Effector memory CD4-positive, alpha-beta T cell (primary cell): Measurements from ENCODE around the gene SMARCAL1.
A peak's percentile ranks its signal among the peaks of the same experiment; 100 is the strongest.

Experiments used
- DNase-seq, 3 donors: peaks; one replicate each; pipeline ENCODE4 v3.0.0-alpha.2; 2020
- H3K27ac ChIP-seq: 2 replicates; pipeline ENCODE4 v1.7.0; 2013; ENCODE audit warnings: mild to moderate bottlenecking, low read length, moderate library complexity; ENCODE audit not compliant: insufficient read depth, poor library complexity, severe bottlenecking
- H3K27me3 ChIP-seq: replicated peaks from 2 replicates; pipeline ENCODE4 v1.7.0; 2013; ENCODE audit warnings: mild to moderate bottlenecking, low read length; ENCODE audit not compliant: insufficient read depth, control insufficient read depth, poor library complexity, severe bottlenecking
- H3K36me3 ChIP-seq: 2 replicates; pipeline ENCODE4 v1.7.0; 2013; ENCODE audit warnings: mild to moderate bottlenecking, low read length, moderate library complexity; ENCODE audit not compliant: control insufficient read depth, insufficient read depth
- H3K4me1 ChIP-seq: 2 replicates; pipeline ENCODE4 v1.7.0; 2013; ENCODE audit warnings: low read length, mild to moderate bottlenecking; ENCODE audit not compliant: control insufficient read depth, insufficient read depth, poor library complexity, severe bottlenecking
- H3K4me3 ChIP-seq: 2 replicates; pipeline ENCODE4 v1.7.0; 2013; ENCODE audit warnings: low read length, low read depth, mild to moderate bottlenecking; ENCODE audit not compliant: insufficient read depth, poor library complexity, severe bottlenecking
- H3K9me3 ChIP-seq: 2 replicates; pipeline ENCODE4 v1.7.0; 2013; ENCODE audit warnings: mild to moderate bottlenecking, low read length, moderate library complexity; ENCODE audit not compliant: control insufficient read depth

SMARCAL1 gene

DNA sequence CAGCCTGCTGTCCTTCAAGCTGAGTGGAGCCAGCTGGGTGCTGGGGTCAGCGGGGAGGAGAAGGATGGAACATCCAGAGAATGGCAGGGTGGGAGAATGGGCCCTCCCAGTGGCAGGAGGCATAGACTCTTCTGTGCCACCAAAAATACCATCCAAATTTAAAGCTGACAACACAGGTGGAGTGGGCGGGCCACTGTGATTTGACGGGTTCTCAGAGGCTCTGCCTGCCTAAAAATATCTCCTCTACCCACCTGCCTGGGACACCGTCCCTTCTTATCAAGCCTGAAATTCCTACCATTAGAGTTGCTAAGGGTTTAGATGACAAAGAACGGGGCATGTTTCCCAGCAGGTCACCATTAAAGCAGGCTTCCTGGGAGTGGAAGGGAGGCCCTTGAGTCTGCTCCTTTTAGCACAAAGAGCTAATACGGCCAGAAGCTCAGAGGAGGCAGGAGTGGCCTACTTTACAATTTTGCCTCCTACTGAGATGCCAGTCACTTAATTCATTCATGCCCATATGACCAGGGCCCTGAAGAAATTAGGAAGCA lies 20.2 kb upstream of the SMARCAL1 start:
- H3K9me3 ChIP-seq: no peaks in the 10 kb centered on the region
- no peak overlapping the region for H3K27ac ChIP-seq
- no peaks in the 10 kb centered on the region for H3K27me3 ChIP-seq
- DNase-seq: no peak
- no peak overlapping the region for H3K4me3 ChIP-seq
- no peaks in the 10 kb centered on the region for H3K4me1 ChIP-seq
- no peaks in the 10 kb centered on the region for H3K36me3 ChIP-seq

DNA sequence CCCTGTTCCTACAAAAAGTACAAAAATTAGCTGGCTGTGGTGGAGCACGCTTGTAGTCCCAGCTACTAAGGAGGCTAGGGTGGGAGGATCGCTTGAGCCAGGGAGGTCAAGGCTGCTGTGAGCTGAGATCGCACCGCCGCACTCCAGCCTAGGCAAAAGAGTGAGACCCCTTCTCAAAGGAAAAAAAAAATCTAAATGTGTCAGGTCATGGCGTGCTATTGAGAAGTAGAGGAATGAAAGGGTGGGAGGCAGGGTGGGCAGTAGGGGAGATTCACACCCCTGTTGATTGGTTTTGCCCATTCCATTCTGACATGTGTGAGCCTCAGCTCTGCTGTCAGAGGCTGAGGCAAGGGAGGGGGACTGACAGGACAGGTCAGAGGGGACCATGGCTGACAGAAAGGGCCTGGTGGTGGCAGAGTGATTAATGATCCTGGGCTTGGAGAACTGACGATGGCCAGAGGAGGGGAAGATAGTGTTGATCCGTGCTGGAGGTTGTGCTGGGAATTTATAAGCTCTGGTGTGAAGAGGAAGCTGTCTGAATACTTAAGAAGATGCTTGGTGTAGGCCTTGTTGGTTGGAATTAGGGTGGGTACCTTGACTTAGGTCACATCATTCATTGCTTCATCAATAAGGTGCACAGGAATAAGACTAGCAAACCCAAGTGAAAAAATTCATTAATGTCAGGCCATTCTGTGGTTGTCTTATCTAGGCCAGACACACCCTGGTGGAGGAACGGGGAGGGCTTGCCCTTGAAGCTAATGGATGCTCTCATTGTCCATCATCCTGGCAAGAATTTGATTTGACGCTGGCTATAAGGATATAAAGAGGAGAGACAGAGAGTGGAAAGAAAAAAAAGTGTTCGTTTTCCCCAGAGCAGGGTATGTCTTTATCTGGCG lies 19.1 kb upstream of the SMARCAL1 start:
- Histone ChIP-seq H3K27ac (no peak overlapping the region), H3K36me3 (no peaks in the 10 kb centered on the region), H3K9me3 (no peaks in the 10 kb centered on the region), H3K4me3 (no peak overlapping the region), H3K27me3 (no peaks in the 10 kb centered on the region), H3K4me1 (no peaks in the 10 kb centered on the region)
- DNase-seq: no peak

DNA sequence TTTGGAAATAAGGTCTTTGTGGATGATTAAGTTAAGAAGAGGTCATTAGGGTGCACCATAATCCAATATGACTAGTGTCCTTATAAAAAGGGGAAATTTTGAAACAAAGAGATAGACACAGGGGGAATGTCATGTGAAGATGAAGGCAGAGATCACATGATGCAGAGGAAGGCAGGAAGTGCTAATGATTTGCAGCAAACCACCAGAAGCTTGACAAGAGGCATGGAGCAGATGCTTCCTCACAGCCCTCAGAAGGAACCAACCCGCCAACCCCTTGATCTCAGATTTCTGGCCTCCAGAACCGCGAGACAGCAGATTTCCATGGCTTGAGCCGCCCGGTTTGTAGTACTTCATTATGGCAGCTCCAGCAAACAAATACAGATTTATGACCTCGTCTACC lies 17.4 kb upstream of the SMARCAL1 start:
- H3K4me1 ChIP-seq: no peaks in the 10 kb centered on the region
- no peak overlapping the region for H3K27ac ChIP-seq
- H3K36me3 ChIP-seq: no peaks in the 10 kb centered on the region
- DNase-seq: no peak
- no peaks in the 10 kb centered on the region for H3K9me3 ChIP-seq
- H3K27me3 ChIP-seq: no peaks in the 10 kb centered on the region
- H3K4me3 ChIP-seq: no peak overlapping the region

DNA sequence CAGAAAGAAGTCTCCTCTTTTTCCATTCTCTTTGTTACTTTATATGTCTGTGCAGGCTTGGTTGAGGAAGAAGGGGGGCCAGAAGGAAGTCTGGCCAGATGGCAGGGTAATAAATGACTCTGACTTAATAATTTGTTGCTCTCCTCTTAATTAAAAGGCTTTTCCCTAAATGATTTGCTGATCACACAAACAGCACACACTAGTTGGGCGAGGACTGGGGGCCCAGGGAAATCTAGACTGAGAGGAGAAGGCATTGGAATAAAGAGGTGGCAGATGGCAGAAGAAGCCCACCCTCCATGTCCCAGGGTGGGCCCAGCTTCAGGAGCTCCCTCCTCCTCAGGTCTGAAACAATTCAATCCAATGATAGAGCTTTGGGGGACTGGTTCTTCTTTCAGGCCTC lies 12.7 kb upstream of the SMARCAL1 start:
- Histone ChIP-seq H3K4me1 (no peaks in the 10 kb centered on the region), H3K36me3 (no peaks in the 10 kb centered on the region), H3K9me3 (no peaks in the 10 kb centered on the region), H3K27ac (no peak overlapping the region), H3K4me3 (no peak overlapping the region), H3K27me3 (no peaks in the 10 kb centered on the region)
- DNase-seq: no peak

DNA sequence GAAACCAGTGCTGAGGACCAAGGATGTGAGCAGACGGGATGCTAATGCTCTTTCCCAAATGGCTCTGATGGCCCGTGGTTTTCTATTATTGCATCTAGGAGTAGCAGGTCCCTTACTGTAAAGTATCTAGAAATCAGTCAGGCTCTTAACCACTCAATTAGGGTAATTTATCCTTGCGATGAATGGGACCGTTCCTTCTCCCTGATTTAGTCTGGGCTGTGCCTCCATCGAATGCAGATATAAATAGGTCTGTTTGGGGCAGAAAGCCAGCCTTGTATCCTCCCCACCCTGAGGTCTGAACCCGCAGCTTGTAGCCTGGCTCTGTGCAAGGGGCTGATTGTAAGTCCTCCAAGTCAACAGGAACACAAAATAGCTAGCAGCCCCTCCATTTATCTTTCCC lies 9.5 kb upstream of the SMARCAL1 start:
- Histone ChIP-seq H3K4me3 (no peak overlapping the region), H3K9me3 (no peaks in the 10 kb centered on the region), H3K36me3 (no peaks in the 10 kb centered on the region), H3K4me1 (no peaks in the 10 kb centered on the region), H3K27ac (no peak overlapping the region), H3K27me3 (no peaks in the 10 kb centered on the region)
- DNase-seq: no peak

DNA sequence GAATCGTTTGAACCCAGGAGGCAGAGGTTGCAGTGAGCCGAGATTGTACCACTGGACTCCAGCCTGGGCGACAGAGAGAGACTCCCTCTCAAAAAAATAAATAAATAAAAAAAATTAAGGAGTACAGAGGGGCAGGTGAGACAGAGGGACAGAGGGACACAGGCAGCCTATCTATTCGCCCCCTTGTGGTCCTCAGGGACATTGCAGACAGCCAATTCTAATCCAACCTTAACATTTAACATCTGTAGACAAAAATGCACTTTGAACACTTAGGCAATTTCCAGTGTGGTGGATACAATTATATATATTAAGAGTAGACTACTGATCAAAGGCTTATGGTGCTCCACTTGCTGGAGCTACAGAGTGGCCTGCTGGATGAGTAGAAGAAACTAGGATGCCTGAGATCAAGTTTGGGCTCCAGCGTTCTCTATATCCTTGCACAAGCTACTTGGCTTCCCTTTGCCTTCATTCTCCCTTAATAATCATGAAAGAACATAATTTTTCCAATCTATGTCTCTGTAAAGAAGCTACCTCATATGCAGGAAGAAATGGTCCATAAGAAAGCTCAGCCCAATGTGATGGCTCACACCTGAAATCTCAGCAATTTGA lies 8.2 kb upstream of the SMARCAL1 start:
- Histone ChIP-seq H3K27ac (no peak overlapping the region), H3K4me1 (no peaks in the 10 kb centered on the region), H3K9me3 (no peaks in the 10 kb centered on the region), H3K4me3 (no peak overlapping the region), H3K27me3 (no peaks in the 10 kb centered on the region), H3K36me3 (no peaks in the 10 kb centered on the region)
- peak in 2 of 3 donors; percentile 13 to 31 for DNase-seq

DNA sequence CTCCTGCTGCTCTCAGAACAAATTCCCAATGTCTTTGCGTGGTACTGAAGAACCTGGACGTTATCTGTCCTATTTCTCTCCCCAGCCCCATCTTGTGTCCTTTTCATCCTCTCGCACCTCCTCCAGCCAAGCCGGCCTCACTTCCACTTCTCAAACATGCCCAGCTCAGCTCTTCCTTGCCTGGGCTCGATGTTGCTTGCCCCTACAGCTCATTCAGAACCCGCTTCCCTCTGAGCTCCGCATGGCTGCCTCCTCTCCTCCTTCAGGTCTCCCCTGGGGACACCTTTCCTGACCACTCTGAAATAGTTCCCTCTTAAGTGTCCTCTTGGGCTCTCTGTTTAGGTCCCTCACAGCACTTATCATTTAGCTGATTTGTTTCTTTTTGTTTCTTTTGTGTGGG lies 6.7 kb upstream of the SMARCAL1 start:
- Histone ChIP-seq H3K36me3 (no peaks in the 10 kb centered on the region), H3K9me3 (no peaks in the 10 kb centered on the region), H3K4me3 (no peak overlapping the region), H3K4me1 (no peaks in the 10 kb centered on the region), H3K27ac (no peak overlapping the region), H3K27me3 (no peaks in the 10 kb centered on the region)
- DNase-seq: no peak

DNA sequence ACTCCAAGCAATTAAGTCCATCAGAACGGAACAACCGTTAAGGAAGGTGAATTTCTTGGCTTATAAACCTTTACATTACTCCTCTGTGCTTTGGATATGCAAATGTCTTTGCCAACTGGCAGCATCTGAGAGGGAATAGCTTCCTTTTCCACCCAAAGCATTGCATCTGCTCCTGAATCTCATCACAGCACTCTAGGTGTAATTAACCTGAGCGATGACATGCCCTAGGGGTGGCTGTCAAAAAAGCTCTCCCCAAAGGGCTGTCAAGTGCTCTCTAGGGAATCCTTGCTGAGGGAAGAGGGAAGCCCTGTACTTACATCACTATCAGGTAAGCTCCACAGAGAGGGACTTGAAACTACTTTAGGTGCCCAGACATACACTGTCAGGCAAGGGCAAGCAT lies 5.5 kb upstream of the SMARCAL1 start:
- peaks cover under 1% of the 10 kb centered on the region for H3K4me1 ChIP-seq
- H3K27ac ChIP-seq: no peak overlapping the region
- no peaks in the 10 kb centered on the region for H3K27me3 ChIP-seq
- no peak overlapping the region for H3K4me3 ChIP-seq
- H3K9me3 ChIP-seq: no peaks in the 10 kb centered on the region
- H3K36me3 ChIP-seq: no peaks in the 10 kb centered on the region
- no peak for DNase-seq

DNA sequence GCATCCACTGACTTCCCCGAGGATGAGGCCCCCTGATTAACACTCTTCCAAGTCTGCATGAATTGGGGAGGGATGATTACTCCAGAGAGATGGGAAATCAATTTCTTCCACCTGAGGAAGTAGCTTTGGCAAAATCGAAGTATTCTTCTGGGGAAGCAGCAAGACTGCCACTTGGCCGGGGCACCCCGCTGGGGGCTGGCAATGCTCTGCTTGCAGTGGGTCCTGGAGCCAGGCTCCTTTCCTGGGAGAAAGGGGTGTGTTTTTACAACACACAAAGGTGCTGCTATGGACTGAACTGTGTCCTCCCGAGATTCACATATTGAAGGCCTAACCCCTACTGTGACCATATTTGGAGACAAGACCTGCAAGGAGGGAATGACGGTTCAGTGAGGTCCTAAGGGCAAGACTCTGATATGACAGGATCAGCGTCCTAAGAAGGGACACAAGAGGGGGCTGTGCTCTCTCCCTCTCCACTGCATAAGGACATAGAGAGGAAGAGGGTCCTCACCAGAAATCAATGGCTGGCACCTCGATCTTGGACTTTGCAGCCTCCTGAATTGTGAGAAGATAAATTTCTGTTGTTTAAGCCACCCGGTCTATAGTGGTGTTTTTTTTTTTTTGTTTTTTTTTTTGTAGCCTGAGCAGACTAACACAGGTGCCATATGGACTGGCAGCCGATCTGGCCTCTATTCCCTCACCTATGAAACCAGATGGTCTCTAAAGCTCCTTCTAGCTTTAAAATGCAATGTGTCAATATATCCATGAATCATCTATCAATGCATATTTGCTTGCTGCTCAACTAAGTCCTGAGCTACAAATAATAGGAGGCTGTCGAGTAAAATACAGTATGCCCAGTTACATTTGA lies 3.6 kb upstream of the SMARCAL1 start:
- no peaks in the 10 kb centered on the region for H3K9me3 ChIP-seq
- peaks cover 6% of the 10 kb centered on the region for H3K4me1 ChIP-seq
- no peaks in the 10 kb centered on the region for H3K36me3 ChIP-seq
- no peak overlapping the region for H3K4me3 ChIP-seq
- no peaks in the 10 kb centered on the region for H3K27me3 ChIP-seq
- no peak for DNase-seq
- H3K27ac ChIP-seq: no peak overlapping the region
